Measurements from ENCODE around the gene BLACAT1. TPM values are rescaled to one million over a fixed set of nuclear protein-coding genes. Genes with fewer than 3 reads are reported as not detected.

Gene BLACAT1
- total RNA-seq, 1 experiment from 2014 or later: 0.31 TPM

DNA sequence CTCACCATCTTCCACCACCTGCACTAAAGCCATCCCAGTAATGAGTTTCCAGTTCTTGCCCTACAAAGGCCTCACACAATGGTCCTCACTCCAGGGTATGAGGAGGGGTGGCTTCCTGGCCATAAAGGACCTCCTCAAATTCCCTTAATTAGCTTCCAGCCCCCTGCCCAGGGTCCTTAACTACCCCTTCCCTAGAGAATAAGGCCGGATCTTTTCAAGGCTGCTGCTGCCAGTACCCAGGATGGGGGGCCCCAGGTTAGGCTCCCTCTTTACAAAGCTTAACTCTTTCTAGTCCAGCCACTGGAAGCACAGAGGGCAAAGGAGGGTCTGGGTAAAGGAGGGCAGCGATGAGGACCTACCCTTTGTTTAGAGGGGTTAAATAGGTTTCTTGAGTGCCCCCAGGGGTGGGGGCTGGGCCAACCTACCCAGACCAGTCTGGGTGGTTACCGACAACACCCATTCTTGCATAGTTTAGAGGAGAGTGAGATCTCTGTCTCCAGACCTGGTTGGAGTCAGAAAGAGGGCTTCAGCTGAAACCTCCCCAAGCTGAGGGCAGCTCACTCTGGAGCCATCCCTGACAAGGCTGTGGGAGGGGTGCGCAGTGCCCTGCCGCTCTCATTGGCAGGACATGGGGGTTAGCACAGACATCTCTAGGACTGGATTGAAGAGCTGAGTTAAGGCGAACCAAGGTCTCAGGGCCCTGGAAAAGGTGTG, 7.1 kb downstream of the BLACAT1 start:
- no peak overlapping the region for H3K4me3 ChIP-seq (ENCODE audit: low read depth in 2 of 2, low read length in 2 of 2)
- no peaks in the 10 kb centered on the region for H3K9me3 ChIP-seq (ENCODE audit: control insufficient read depth, insufficient read depth, low read depth, low read length)
- no peak overlapping the region for H3K27ac ChIP-seq (ENCODE audit: low read length)
- DNase-seq (ENCODE audit: low read depth, low spot score) (no peak), ATAC-seq (no peak)
- H3K4me1 ChIP-seq (ENCODE audit: control insufficient read depth, insufficient read depth, low read length): peaks cover 13% of the 10 kb centered on the region
- CTCF ChIA-PET: interaction anchor here (1.1 kb wide), 1 partner anchor 18 kb away, joined by 4 read pairs; no protein-coding TSS in a partner anchor
- H3K27me3 ChIP-seq (ENCODE audit: control insufficient read depth, insufficient read depth, low read length): no peaks in the 10 kb centered on the region
- POLR2A ChIA-PET: interaction anchor here (1.7 kb wide), 1 partner anchor 9 kb away, joined by 4 read pairs; no protein-coding TSS in a partner anchor
- in situ Hi-C loops (cut with HindIII; ENCODE audit: low pct_unique_long_range_greater_than_20kb, low sequenced_read_pairs) (no loop called here), intact Hi-C loops (cut with micrococcal nuclease; ENCODE audit: unreplicated experiment) (no loop called here)
- H3K36me3 ChIP-seq (ENCODE audit: control insufficient read depth, insufficient read depth, low read length): no peaks in the 10 kb centered on the region
- TF ChIP-seq SIN3A (IDR thresholded peaks at IDR 0.05; ENCODE audit: borderline replicate concordance, insufficient read depth, low read depth, low read length) (no peak), POLR2AphosphoS5 (IDR thresholded peaks at IDR 0.05; ENCODE audit: low read depth, low read length) (no peak), CTCF (IDR thresholded peaks at IDR 0.05) (no peak), TCF7L2 (IDR thresholded peaks at IDR 0.05; ENCODE audit: low read depth, low read length) (no peak)
- TF ChIP-seq, protein P1, sequence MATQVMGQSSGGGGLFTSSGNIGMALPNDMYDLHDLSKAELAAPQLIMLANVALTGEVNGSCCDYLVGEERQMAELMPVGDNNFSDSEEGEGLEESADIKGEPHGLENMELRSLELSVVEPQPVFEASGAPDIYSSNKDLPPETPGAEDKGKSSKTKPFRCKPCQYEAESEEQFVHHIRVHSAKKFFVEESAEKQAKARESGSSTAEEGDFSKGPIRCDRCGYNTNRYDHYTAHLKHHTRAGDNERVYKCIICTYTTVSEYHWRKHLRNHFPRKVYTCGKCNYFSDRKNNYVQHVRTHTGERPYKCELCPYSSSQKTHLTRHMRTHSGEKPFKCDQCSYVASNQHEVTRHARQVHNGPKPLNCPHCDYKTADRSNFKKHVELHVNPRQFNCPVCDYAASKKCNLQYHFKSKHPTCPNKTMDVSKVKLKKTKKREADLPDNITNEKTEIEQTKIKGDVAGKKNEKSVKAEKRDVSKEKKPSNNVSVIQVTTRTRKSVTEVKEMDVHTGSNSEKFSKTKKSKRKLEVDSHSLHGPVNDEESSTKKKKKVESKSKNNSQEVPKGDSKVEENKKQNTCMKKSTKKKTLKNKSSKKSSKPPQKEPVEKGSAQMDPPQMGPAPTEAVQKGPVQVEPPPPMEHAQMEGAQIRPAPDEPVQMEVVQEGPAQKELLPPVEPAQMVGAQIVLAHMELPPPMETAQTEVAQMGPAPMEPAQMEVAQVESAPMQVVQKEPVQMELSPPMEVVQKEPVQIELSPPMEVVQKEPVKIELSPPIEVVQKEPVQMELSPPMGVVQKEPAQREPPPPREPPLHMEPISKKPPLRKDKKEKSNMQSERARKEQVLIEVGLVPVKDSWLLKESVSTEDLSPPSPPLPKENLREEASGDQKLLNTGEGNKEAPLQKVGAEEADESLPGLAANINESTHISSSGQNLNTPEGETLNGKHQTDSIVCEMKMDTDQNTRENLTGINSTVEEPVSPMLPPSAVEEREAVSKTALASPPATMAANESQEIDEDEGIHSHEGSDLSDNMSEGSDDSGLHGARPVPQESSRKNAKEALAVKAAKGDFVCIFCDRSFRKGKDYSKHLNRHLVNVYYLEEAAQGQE (IDR thresholded peaks at IDR 0.05; ENCODE audit: insufficient read depth in 1 of 2, low read depth in 2 of 2, low read length in 1 of 2): no peak
- BruUV-seq (replicated peaks): no TSS peak

DNA sequence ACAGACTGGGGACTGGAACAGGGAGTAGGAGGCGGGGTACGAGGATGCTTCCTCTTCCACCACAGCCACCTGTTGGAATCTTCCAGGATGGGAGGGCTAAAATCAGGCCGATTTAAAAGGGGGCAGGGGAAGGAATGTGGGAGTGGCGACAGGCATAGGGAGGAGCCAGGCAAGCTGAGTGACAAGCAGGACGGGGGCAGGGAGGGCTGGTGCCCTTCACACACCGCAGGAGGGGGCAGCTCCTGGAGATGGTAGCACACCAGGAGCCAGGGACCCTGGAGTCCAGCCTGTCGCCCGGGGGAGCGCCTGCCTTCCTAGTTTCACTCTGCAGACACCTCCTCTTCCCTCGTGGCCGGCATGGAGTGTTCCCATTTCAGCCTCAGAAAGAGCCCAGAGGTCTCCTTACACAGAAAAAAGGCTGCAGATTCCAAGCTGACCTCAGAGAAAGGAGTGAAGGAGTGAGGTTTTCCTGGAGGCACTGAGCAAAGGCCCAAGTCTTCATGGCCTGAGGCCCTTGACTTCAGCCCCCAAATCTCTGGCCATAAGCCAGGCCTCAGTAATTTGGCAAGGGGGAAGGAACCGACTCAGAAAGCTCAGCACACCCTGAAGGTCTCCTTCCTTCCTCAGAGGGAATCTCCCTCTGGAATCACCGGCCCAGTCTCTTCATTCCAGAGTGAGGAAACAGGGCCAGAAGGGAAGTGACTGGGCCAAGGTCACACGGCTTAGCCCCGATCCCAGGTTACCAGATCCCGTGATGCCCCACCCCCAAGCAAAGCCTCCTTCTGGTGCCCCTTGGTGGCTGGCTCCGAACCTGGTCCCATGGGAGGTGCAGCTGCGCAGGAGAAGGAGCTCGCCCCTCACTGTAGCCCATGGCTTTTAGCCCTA, 8.1 kb downstream of the BLACAT1 start:
- H3K4me3 ChIP-seq (ENCODE audit: low read depth in 2 of 2, low read length in 2 of 2): no peak overlapping the region

More for the DNA sequence above, 8.1 kb downstream of the BLACAT1 start:
- ATAC-seq (0 out of 2 replicates have a peak, but pooled peaks have one; percentile 27), DNase-seq (ENCODE audit: low read depth, low spot score) (no peak)
- CTCF ChIA-PET: interaction anchor here (0.9 to 1.1 kb wide), 2 partner anchors 17 to 76 kb away, joined by 3 to 4 read pairs; no protein-coding TSS in a partner anchor
- Histone ChIP-seq H3K36me3 (ENCODE audit: control insufficient read depth, insufficient read depth, low read length) (no peaks in the 10 kb centered on the region), H3K4me1 (ENCODE audit: control insufficient read depth, insufficient read depth, low read length) (peaks cover 13% of the 10 kb centered on the region), H3K27me3 (ENCODE audit: control insufficient read depth, insufficient read depth, low read length) (no peaks in the 10 kb centered on the region), H3K9me3 (ENCODE audit: control insufficient read depth, insufficient read depth, low read depth, low read length) (no peaks in the 10 kb centered on the region), H3K27ac (ENCODE audit: low read length) (peak overlapping the region; percentile 26; the same call in 1 of the 2 replicates)
- POLR2A ChIA-PET: interaction anchor here (1.7 kb wide), 1 partner anchor 10 kb away, joined by 4 read pairs; no protein-coding TSS in a partner anchor
- TF ChIP-seq POLR2AphosphoS5 (IDR thresholded peaks at IDR 0.05; ENCODE audit: low read depth, low read length) (no peak), SIN3A (IDR thresholded peaks at IDR 0.05; ENCODE audit: borderline replicate concordance, insufficient read depth, low read depth, low read length) (no peak), TCF7L2 (IDR thresholded peaks at IDR 0.05; ENCODE audit: low read depth, low read length) (no peak), CTCF (IDR thresholded peaks at IDR 0.05) (no peak)
- TF ChIP-seq, protein P1 (IDR thresholded peaks at IDR 0.05; ENCODE audit: insufficient read depth in 1 of 2, low read depth in 2 of 2, low read length in 1 of 2): no peak
- intact Hi-C loops (cut with micrococcal nuclease; ENCODE audit: unreplicated experiment): no loop called here
- in situ Hi-C loops (cut with HindIII; ENCODE audit: low pct_unique_long_range_greater_than_20kb, low sequenced_read_pairs): no loop called here
- no TSS peak for BruUV-seq (replicated peaks)

All from Panc1 (cell line).